NCI-H146 (cell line): Measurements from ENCODE around the gene PNPO.
"Not testable (repeated sequence)": the region's sequence is repeated elsewhere in the genome, so short reads cannot be mapped to it uniquely, and the experiment has no call there.

Experiments
- DNase-seq: peaks from one replicate; lab custom pipeline; 2025; lab: John Stamatoyannopoulos, UW

PNPO gene

DNA sequence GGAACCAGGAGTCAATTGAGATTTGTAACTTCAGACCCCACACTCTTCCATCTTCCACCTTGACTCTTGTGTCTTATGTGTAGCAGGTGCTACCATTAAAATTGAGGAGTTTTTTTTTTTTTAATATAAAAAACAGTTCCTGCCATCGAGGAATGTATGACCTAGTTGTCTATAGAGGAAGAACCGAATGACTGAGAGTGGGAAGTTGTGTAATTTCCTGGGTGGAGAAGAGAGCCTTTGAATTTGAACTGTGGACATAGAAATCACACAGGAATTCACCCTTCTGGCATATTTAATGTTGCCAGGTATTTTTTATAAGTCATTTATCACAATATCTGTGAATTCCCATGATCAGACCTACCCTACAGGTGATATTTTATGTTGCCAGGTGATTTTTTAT, 23.4 kb upstream of the PNPO start:
- no peak for DNase-seq

DNA sequence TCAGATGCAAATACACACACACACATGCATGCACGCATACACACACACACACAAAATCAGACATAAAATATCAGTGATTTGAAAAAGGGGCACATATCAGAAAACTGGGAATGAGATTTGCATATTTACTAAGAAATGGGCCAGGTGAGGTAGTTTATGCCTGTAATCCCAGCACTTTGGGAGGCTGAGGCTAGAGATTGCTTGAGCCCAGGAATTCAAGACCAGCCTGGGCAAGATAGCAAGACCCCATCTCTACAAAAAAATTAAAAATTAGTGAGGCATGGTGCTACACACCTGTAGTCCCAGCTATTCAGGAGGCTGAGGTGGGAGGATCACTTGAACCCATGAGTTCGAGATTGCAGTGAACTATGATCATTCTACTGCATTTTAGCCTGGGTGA, 22.4 kb upstream of the PNPO start:
- DNase-seq: no peak

DNA sequence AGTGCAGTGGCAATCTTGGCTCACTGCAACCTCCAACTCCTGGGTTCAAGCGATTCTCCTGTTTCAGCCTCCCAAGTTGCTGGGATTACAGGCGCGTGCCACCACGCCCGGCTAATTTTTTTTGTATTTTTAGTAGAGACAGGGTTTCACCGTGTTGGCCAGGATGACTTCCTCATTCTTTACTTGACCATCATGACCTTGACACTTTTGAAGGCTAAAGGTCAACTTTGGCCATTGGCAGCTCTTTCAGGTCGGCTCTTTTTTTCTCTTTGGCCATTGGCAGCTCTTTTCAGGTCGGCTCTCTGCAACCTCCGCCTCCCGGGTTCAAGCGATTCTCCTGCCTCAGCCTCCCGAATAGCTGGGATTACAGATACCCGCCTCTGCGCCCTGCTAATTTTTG, 21.5 kb upstream of the PNPO start:
- DNase-seq: not testable (repeated sequence)

DNA sequence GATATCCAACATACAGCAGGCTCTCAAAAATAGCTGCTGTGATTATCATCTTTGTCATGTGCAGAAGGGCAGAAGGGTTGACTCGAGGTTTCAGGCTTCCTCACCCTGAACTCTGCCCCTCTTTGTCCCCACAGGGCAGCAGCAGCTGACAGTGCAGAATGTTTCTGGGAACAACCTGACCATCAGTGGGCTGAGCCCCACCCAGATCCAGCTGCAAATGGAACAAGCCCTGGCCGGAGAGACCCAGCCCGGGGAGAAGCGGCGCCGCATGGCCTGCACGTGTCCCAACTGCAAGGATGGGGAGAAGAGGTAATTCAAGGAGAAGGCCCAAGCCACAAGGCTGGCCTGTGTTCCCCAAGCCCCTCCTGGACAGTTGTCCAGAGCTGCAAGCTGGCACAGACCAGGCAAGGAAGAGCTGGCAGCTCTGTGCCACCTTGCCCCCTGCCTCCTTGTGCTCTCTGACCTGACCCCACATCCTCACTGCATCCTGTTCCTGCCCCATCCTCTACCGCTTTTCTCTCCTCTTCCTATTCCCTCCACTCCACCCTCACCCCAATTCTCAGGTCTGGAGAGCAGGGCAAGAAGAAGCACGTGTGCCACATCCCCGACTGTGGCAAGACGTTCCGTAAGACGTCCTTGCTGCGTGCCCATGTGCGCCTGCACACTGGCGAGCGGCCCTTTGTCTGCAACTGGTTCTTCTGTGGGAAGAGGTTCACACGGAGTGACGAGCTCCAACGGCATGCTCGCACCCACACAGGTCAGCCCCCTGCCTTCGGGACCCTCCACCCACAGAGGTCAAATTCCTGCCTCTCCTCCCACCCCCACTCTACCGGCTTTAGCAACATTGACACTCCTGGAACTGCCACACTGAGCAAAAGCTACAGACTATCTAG, 16.3 kb upstream of the PNPO start:
- DNase-seq: no peak

DNA sequence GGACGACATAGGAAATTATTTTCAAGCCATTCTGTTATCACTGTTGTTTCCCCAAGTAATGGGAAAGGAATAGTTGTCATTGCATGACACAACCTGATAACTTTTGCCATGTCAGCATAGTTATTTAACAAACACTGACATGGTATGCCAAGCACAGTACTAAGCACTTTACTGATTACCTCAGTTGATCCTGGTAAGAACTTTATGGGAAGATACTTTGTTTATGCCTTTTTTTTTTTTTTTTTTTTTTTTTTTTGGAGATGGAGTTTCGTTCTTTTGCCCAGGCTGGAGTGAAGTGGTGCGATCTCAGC, 15.7 kb upstream of the PNPO start:
- DNase-seq: no peak

DNA sequence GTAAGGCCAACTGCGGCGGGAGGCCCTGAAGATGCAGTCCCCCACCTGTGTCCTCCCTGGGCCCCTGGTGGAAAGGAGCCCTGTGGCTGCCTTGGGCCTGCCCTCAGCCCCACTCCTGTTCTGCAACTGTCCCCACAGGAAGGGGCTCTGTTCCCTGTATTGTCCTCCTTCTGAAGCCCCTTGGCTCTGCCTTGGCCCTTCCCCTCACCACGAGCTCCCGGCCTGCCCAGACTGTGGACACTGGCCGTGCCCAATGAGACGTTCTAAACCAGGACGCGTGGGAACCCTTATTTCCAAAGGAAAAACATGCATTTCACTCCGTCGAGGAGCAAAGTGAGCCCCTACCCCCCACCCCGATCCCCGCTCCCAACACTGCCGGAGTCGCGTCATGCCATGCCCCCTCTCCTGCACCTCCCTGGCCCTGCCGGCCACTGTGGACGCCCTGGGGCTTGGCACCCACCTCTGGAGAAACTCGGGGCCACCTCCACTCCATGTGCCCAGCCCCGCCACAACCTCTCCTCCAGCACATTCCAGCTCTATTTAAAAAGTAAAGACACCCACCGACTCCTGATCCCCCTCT, 13.5 kb upstream of the PNPO start:
- DNase-seq: no peak

DNA sequence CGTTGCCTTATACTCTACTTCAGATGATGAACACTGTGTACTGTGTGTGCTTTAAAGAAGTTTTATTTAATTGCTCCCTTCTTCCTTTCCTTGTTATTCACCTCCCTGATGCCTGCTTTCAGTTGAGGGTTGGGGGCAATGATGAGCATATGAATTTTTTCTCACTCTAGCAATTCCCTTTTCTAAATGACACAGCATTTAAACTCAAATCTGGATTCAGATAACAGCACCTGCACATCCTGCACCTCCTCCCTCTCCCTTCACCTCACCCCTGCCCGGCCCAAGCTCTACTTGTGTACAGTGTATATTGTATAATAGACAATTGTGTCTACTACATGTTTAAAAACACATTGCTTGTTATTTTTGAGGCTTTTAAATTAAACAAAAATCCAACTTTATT, 13.0 kb upstream of the PNPO start:
- DNase-seq: no peak

DNA sequence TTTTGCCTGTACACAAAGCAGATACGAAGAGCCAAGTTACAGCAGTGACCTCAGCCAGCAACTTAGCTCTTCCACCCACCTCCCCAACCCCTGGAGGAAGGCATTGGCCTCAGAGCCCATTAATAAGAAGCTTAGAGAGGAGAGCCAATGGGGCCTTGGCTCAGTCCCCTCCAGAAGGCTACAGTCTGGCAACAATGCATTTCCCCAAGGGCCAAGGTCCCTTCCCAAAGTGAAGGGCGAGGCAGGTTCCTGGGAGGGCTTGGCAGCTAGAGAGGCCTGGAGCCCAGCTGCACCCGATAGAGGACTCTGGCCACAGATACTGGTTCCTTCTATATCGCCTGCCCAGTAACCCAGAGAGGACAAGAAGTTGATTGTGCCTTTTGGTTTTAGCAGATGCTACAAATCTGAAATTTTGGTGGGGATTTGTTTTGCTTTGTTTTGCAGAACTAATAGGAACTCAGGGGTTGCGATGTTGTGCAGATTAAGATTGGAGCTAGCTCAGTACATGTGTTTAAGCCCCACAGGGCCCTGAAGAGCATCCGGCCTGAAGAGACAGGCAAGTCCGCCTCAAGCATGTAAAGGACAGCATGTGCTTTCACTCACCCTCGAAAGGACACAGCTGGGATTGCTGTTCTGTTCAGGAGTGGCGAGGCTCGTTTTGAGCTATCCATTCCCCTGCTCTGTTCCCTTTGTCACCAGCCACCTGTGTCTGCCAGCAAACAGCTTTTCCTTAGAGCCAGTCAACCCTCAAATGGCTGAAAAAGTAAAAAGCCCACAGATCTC, 12.0 kb upstream of the PNPO start:
- DNase-seq: no peak

DNA sequence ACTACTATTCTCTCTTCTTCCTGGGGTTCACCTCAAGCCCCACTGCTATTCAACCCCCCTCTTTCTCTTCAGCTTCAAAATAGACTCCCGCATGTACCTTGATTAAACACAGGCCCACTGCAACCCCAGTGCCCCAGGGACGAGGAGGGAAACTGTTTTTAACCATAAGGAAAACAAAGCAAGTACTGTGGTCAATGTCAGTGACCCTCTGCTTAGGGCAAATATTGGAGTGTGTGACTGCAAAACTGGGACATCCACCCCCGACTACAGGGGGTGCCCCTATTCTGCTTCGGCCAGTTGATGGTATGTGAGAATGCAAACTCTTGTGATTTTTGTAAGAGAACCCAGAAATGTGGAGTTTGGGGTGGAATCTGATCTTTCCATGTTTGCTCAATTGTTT, 9.5 kb upstream of the PNPO start:
- DNase-seq: no peak

DNA sequence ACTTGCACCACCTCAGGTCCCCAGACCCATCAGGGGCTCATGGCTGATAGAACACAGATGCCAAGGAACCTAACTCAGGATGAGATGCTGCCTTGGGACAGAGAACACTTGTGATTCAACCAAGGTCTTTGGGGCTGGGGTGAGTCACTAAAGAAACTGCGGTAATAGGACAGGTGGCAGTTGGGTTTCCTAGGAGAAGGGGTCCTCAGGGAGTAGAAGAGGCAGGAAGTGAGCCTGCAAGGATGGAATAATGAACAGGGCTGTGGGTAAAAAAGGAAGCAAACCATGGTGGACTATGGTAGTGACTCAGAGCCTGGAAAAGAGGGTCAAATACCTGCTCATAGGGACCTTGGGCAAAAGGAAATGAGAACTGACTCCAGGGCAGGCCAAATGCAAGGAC, 6.5 kb upstream of the PNPO start:
- no peak for DNase-seq

DNA sequence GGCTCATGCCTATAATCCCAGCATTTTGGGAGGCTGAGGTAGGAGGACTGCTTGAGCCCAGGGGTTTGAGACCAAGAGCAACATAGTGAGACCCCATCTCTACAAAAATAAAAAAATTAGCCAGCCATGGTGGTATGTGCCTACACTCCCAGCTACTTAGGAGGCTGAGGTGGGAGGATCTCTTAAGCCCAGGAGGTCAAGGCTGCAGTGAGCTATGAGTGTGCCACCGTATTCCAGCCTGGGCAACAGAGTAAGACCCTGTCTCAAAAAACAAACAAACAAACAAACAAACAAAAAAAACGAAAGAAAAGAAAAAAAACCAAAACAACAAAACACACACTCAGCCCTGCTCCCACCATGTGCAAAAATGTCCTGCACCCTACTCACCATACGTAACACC, 5.9 kb upstream of the PNPO start:
- DNase-seq: not testable (repeated sequence)

DNA sequence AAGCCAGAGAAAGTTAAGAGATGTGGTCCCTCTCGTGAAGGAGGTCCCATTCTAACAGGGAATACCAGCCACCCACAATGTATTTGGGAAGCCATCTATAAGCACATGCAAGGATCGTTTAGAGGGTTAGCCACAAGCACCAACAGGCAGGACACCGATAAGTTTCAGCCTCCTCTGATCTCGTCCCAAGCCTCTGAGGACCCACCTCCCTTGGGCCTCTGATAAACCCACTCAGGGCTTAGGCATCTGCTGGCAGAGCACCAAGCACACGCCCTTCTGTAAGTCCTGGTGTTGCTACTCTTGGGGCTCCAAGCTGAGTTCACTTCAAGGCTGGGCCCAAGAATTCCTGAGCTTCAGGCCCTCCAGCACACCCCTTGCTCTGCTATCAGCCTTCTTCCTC, 5.4 kb upstream of the PNPO start:
- DNase-seq: no peak

DNA sequence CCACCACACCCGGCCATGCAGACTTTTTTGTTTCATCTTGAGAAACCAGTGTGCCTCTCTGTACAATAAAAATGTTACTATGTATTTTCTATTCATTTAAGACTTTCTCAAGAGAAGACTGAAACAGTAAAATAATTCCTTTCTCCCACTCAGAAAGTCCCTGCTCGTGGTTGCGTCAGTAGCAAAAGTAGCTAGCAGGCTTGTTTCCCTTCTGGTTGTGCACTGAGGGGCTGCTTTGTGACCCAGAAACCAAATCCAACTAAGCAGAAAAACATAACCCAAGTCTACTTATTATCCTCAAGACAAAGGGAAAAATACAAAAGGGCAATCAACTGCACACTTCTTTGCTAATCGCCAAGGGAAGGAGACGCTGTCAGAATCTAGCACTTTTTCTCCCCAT, 3.4 kb upstream of the PNPO start:
- DNase-seq: no peak

DNA sequence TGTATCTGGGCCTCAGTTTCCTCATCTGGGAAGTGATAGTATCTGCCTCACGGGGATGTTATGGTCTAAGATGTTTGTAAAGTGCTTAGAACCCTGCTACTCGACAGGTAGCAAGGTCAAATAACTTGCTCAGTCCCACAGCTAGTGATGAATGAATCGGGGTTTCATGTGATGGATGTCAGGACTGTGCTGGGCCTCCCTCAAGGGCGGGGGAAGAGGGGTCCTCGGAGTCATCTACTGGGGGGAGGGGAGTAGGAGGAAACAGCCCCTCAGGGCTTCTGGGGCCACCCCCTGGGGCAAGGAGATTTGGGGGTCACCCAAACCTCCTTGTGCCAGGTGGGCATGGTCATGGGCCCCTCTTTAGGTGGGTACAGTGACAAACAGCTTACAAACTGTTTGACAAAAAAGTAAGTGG, 732 bp downstream of the PNPO start:
- DNase-seq: no peak

DNA sequence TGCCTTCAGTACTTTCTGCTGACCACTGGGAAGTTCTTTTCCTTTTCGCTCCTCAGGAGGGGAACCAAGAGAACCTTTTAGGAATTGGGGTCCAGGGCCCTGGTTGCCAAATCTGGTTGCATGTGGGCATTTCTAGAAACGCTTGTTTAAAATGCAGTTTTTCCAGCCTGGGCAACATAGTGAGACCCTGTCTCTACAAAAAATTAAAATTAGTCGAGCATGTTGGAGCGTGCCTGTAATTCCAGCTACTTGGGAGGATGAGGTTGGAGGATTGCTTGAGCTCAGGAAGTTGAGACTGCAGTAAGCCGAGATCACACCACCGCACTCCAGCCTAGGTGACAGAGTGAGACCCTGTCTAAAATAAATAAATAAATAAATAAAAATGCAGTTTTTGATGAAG, 1.2 kb downstream of the PNPO start:
- DNase-seq: no peak

DNA sequence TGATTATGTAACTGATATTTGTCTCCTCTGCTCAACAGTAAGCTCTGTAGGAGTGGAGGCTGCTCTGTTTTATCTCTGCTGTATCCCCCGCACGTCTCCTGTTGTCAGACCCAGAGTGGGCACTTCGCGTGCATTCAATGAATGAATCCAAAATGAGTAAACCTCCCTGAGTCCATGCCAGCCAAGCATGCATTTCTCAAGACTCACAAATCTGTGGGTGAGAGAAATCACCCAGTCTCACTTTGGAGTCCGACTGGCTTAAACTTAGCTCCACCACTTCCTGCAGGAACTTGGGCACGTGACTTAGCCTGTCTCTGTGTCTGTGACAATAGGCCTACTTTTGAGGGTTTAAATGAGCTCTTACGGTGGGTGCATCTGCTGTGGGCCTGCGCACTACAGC, 3.7 kb downstream of the PNPO start:
- no peak for DNase-seq

DNA sequence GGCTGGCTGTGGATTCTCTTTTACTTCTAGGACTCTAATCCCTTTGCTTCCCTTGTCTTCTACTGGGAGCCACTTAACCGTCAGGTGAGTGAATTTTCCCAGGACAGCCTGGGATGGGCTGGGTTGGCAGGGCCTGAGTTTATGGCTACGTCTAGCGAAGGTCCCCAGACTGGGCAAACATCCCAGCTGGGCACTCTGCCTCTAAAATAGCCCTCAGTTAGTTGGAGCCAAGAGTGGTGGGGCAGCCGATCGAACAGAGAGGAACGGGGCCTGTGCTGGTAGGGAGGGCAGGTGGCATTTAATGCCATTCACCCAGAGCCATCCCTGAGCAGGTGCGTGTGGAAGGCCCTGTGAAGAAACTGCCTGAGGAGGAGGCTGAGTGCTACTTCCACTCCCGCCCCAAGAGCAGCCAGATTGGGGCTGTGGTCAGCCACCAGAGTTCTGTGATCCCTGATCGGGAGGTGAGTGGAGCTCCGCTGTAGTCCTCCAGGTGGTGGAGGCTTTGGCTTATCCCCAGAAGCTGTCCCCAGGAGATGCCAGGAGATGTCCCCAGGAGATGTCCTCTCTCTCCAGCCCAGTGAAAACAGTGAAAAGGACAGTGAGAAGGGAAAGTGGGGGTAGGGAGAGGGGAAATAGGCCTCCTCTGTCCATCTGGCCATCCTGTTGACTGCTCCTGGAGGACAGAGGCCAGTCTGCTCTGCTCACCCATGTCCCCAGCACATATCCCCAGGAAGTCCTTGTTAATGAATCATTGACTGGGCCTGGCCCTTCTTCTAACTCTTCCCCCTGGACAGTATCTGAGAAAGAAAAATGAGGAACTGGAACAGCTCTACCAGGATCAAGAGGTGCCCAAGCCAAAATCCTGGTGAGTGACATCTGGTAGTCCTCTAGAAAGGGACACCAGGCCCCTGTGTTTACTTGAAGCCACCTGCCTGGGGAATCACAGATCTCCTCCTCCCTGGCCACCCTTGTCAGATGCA, 4.4 kb downstream of the PNPO start:
- no peak for DNase-seq

DNA sequence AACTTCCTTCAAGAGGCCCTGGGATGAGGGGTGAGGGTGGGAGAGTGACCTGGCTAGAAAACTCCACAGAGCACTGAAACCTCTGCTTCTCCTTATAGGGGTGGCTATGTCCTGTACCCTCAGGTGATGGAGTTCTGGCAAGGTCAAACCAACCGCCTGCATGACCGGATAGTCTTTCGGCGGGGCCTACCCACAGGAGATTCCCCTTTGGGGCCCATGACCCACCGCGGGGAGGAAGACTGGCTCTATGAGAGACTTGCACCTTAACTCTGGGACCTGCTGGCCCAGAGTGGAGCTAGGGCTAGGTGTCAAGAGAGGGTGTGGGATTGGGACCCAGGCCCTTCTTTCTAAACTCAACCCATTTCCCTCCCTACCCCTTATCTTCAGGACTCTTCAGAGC, 5.1 kb downstream of the PNPO start:
- DNase-seq: no peak

DNA sequence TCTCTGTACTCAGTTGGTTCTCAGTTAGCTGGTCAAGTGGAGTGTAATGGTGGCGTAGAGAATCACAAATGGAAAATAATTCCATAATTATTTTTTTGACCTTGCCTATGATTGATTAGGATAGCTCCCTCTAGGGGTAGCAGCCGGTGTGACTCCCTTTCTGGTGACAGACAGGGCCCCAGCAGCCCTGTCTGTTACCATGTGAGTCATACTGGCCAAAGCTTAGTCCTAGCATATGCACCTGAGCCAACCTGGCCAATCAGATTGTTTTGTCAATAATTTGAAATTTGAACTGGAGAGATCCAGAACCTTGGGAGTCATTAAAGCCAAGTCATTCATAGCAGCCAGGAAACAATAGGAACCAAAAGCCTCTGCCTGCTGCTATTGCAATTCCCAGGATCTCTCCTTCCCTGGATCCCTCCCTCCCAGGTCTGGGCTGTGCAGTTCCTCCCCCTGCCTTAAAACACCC, 5.6 kb downstream of the PNPO start:
- DNase-seq: peak; percentile 90

DNA sequence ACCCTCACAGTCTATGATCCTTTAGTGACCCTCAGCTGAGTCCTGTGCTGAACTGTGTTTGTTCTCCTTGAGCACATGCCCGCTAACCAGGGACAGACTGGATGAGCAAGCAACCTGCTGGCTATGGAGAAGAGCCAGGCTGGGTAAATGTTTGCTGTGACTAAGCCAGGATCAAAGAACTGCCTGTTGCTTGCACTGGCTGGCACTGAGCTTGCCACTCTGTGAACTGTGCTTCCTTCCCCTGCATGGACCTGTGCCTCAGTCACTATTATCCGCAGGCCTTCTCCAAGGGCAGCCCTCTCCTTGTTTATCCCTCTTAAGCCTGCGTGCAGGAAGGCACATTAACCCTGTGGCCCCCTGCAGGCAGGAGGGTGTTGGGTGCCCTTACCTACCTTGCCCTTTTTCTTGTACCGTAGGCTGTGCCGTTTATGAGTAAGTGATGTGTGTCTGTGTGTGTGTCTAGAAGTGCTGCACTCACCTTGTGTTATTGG, 7.4 kb downstream of the PNPO start:
- DNase-seq: no peak

DNA sequence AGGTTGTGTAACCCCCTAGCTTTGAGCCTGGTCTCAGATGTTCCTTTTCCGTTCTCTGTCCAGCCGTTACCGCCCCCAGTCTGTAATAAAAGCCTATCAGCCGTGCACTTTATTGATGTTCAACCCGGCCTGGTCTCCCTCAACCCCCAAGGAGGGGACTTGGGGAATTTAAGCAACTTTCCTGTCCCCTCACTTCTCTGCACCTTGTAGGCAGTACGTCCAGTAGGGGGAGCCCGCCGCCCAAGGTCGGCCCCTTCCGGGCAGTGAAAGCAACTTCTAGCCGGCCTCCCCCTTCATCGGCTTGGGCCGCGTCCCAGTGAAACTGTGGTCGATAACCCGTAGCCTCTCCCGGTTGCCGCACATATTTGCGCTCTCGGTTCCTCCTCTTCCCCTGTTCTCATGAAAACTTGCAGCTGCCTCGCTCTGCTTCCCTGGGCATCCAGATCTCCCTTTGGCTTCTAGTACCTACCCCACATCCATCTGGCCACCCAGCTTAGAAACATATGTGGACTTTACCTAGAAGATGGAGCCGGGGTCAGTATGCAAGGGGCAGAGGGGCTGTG, 7.9 kb downstream of the PNPO start:
- DNase-seq: peak; percentile 82
